Measurements from ENCODE around the gene CACNA1D.

Gene CACNA1D

DNA sequence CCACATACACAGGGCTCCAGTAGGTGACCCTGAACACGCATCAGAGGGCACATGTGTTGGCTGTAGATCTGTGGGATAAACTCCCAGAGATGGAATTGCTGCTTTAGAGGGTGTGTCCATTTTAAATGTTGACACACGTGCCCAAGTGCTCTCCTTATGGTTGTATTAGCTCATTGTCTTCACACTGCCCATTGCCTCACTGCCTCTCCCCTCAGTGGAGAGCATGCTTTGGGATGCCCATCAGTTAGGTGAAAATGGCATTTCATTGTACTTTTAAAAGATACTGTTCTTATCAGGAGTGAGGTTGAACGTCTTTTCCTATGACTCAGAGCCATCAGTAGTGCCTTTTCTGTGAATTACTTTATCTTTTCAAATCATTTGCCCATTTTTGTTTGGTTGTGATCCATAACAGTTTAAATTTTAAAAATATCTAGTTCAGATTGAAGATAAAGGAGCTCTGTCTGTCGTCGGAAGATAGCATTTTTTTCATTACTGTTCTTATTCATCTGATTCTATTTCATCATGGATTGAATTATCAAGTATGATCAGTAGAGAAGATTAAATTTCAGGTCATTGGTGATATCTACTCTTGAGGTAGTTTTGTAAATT, 231.1 kb downstream of the CACNA1D start:
- no peak overlapping the region for H4K91ac ChIP-seq (ENCODE audit: low read length)
- H2BK120ac ChIP-seq (ENCODE audit: low read depth, low read length): no peak overlapping the region
- H2BK12ac ChIP-seq (ENCODE audit: low read length in 2 of 2): no peak overlapping the region
- peaks cover 2% of the 10 kb centered on the region for H3K4me1 ChIP-seq (ENCODE audit: control insufficient read depth, insufficient read depth, low read depth, low read length)
- H3K79me1 ChIP-seq (replicated peaks; ENCODE audit: low read length, poor library complexity, severe bottlenecking): no peaks in the 10 kb centered on the region
- no peak overlapping the region for H3K4me3 ChIP-seq (ENCODE audit: insufficient read depth in 1 of 2, low read depth in 1 of 2, low read length in 2 of 2)
- no peak for DNase-seq
- no peak overlapping the region for H3K27ac ChIP-seq (ENCODE audit: low read length, poor library complexity, severe bottlenecking)
- H3K14ac ChIP-seq (ENCODE audit: low read length in 2 of 2): no peak overlapping the region
- 62% methylated on average over 1 of the region's 5 CpGs for whole genome bisulfite sequencing
- no peak overlapping the region for H3K23ac ChIP-seq (ENCODE audit: low read length in 2 of 2)
- peaks cover 4 to 6% of the 10 kb centered on the region in 2 experiments for H3K27me3 ChIP-seq (ENCODE audit: control insufficient read depth in 1 of 2, insufficient read depth in 1 of 2, low read length in 2 of 2)
- H2BK5ac ChIP-seq (ENCODE audit: low read depth, low read length, poor library complexity, severe bottlenecking): no peak overlapping the region
- H2AK5ac ChIP-seq (ENCODE audit: low read length, severe bottlenecking): no peak overlapping the region
- no peak overlapping the region for H3K4ac ChIP-seq (ENCODE audit: low read depth in 1 of 2, low read length in 2 of 2)
- H3K36me3 ChIP-seq (ENCODE audit: control insufficient read depth in 1 of 2, insufficient read depth in 2 of 2, low read depth in 1 of 2, low read length in 2 of 2): no peaks in the 10 kb centered on the region
- no peak overlapping the region for H3K9ac ChIP-seq (ENCODE audit: low read length)
- no peak overlapping the region for H3K18ac ChIP-seq (ENCODE audit: low read depth in 1 of 2, low read length in 2 of 2)
- H3K9me3 ChIP-seq (ENCODE audit: control insufficient read depth, low read length): no peaks in the 10 kb centered on the region
- H3K4me2 ChIP-seq (ENCODE audit: low read length, poor library complexity, severe bottlenecking): no peak overlapping the region
- H2AFZ ChIP-seq (ENCODE audit: low read depth, low read length): no peak overlapping the region
- H4K8ac ChIP-seq (ENCODE audit: low read length): no peak overlapping the region
- H2BK15ac ChIP-seq (ENCODE audit: low read depth, poor library complexity, severe bottlenecking): no peak overlapping the region

DNA sequence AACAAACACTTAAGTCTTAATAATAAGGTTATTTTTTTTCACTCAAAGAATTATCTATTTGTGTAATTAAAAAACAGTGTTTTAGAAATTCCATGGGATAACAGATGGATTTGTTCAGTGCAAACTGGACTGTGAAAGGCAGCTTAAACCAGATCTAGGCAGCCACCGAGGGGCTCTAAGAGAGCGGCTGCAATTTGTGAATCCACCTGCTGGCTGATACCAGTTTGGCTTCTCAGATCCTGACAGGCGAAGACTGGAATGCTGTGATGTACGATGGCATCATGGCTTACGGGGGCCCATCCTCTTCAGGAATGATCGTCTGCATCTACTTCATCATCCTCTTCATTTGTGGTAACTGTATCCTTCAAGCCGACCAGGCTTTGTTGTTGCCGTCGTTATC, 232.2 kb downstream of the CACNA1D start:
- Histone ChIP-seq H4K91ac (ENCODE audit: low read length) (no peak overlapping the region), H2BK120ac (ENCODE audit: low read depth, low read length) (no peak overlapping the region), H3K79me1 (replicated peaks; ENCODE audit: low read length, poor library complexity, severe bottlenecking) (no peaks in the 10 kb centered on the region), H3K18ac (ENCODE audit: low read depth in 1 of 2, low read length in 2 of 2) (no peak overlapping the region), H3K9me3 (ENCODE audit: control insufficient read depth, low read length) (no peaks in the 10 kb centered on the region), H3K9ac (ENCODE audit: low read length) (no peak overlapping the region), H3K36me3 (ENCODE audit: control insufficient read depth in 1 of 2, insufficient read depth in 2 of 2, low read depth in 1 of 2, low read length in 2 of 2) (no peaks in the 10 kb centered on the region), H3K4ac (ENCODE audit: low read depth in 1 of 2, low read length in 2 of 2) (no peak overlapping the region), H2AFZ (ENCODE audit: low read depth, low read length) (no peak overlapping the region), H4K8ac (ENCODE audit: low read length) (no peak overlapping the region), H2BK15ac (ENCODE audit: low read depth, poor library complexity, severe bottlenecking) (no peak overlapping the region), H2BK12ac (ENCODE audit: low read length in 2 of 2) (no peak overlapping the region), H3K14ac (ENCODE audit: low read length in 2 of 2) (no peak overlapping the region), H3K27me3 (ENCODE audit: control insufficient read depth in 1 of 2, insufficient read depth in 1 of 2, low read length in 2 of 2) (peaks cover 6 to 7% of the 10 kb centered on the region in 2 experiments), H2BK5ac (ENCODE audit: low read depth, low read length, poor library complexity, severe bottlenecking) (no peak overlapping the region), H2AK5ac (ENCODE audit: low read length, severe bottlenecking) (no peak overlapping the region), H3K27ac (ENCODE audit: low read length, poor library complexity, severe bottlenecking) (no peak overlapping the region), H3K4me1 (ENCODE audit: control insufficient read depth, insufficient read depth, low read depth, low read length) (no peaks in the 10 kb centered on the region), H3K4me2 (ENCODE audit: low read length, poor library complexity, severe bottlenecking) (no peak overlapping the region), H3K4me3 (ENCODE audit: insufficient read depth in 1 of 2, low read depth in 1 of 2, low read length in 2 of 2) (no peak overlapping the region), H3K23ac (ENCODE audit: low read length in 2 of 2) (no peak overlapping the region)
- 96% methylated on average over 6 of the region's 9 CpGs for WGBS
- DNase-seq: no peak

DNA sequence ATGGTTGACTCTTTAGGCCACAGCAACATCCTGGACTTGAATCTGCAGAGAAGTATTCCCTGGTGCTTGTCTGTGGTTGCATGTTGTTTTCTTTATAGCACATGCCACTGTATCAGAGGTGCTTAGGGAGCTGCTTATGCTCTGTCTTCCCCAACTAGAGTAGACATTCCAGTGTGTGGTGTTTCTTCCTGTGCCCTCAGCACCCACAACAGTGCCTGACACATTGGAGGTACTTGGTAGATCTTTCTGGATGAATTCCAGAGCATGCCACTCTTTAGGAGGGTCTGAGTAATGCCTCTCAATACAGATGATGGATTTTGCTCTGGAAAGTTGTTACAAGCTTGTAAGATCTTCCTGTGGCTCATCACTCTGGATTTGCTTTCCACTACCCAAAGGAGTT, 234.2 kb downstream of the CACNA1D start:
- Histone ChIP-seq H3K18ac (ENCODE audit: low read depth in 1 of 2, low read length in 2 of 2) (no peak overlapping the region), H3K9ac (ENCODE audit: low read length) (no peak overlapping the region), H2BK12ac (ENCODE audit: low read length in 2 of 2) (no peak overlapping the region), H3K4me1 (ENCODE audit: control insufficient read depth, insufficient read depth, low read depth, low read length) (no peaks in the 10 kb centered on the region), H2AFZ (ENCODE audit: low read depth, low read length) (no peak overlapping the region), H3K4me3 (ENCODE audit: insufficient read depth in 1 of 2, low read depth in 1 of 2, low read length in 2 of 2) (no peak overlapping the region), H2BK5ac (ENCODE audit: low read depth, low read length, poor library complexity, severe bottlenecking) (no peak overlapping the region), H2BK15ac (ENCODE audit: low read depth, poor library complexity, severe bottlenecking) (no peak overlapping the region), H3K9me3 (ENCODE audit: control insufficient read depth, low read length) (no peaks in the 10 kb centered on the region), H4K91ac (ENCODE audit: low read length) (no peak overlapping the region), H3K4ac (ENCODE audit: low read depth in 1 of 2, low read length in 2 of 2) (no peak overlapping the region), H3K36me3 (ENCODE audit: control insufficient read depth in 1 of 2, insufficient read depth in 2 of 2, low read depth in 1 of 2, low read length in 2 of 2) (no peaks in the 10 kb centered on the region), H3K4me2 (ENCODE audit: low read length, poor library complexity, severe bottlenecking) (no peak overlapping the region), H3K23ac (ENCODE audit: low read length in 2 of 2) (no peak overlapping the region), H2AK5ac (ENCODE audit: low read length, severe bottlenecking) (no peak overlapping the region), H3K79me1 (replicated peaks; ENCODE audit: low read length, poor library complexity, severe bottlenecking) (no peaks in the 10 kb centered on the region), H4K8ac (ENCODE audit: low read length) (no peak overlapping the region), H3K27ac (ENCODE audit: low read length, poor library complexity, severe bottlenecking) (no peak overlapping the region), H3K27me3 (ENCODE audit: control insufficient read depth in 1 of 2, insufficient read depth in 1 of 2, low read length in 2 of 2) (peaks cover 6 to 10% of the 10 kb centered on the region in 2 experiments), H3K14ac (ENCODE audit: low read length in 2 of 2) (no peak overlapping the region), H2BK120ac (ENCODE audit: low read depth, low read length) (no peak overlapping the region)
- no peak for DNase-seq

DNA sequence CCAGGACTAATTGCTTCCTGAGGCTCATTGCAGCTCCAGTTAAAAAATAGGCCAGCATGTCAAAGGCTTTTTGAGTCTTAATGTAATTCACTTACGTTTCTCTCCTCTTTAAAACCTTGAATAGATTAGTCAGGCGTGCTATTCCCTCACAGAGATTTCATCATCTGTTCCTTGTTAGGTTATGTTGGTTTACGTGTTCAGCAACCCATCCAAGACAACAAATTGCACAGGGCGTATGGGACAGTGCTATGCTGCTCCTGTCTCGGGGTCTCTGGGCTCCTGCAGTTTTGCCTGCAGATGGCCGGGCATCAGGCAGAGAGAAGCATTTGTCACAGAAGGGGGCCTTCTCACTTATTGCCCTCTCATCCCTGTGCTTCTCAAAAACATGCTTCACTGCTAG, 234.7 kb downstream of the CACNA1D start:
- Histone ChIP-seq H2BK15ac (ENCODE audit: low read depth, poor library complexity, severe bottlenecking) (no peak overlapping the region), H4K8ac (ENCODE audit: low read length) (no peak overlapping the region), H2AFZ (ENCODE audit: low read depth, low read length) (no peak overlapping the region), H4K91ac (ENCODE audit: low read length) (no peak overlapping the region), H3K14ac (ENCODE audit: low read length in 2 of 2) (no peak overlapping the region), H3K4me3 (ENCODE audit: insufficient read depth in 1 of 2, low read depth in 1 of 2, low read length in 2 of 2) (no peak overlapping the region), H3K4me1 (ENCODE audit: control insufficient read depth, insufficient read depth, low read depth, low read length) (no peaks in the 10 kb centered on the region), H3K27me3 (ENCODE audit: control insufficient read depth in 1 of 2, insufficient read depth in 1 of 2, low read length in 2 of 2) (peaks cover 6 to 10% of the 10 kb centered on the region in 2 experiments), H3K79me1 (replicated peaks; ENCODE audit: low read length, poor library complexity, severe bottlenecking) (no peaks in the 10 kb centered on the region), H2BK5ac (ENCODE audit: low read depth, low read length, poor library complexity, severe bottlenecking) (no peak overlapping the region), H2BK12ac (ENCODE audit: low read length in 2 of 2) (no peak overlapping the region), H3K23ac (ENCODE audit: low read length in 2 of 2) (no peak overlapping the region), H3K4ac (ENCODE audit: low read depth in 1 of 2, low read length in 2 of 2) (no peak overlapping the region), H3K9ac (ENCODE audit: low read length) (no peak overlapping the region), H2BK120ac (ENCODE audit: low read depth, low read length) (no peak overlapping the region), H3K4me2 (ENCODE audit: low read length, poor library complexity, severe bottlenecking) (no peak overlapping the region), H3K27ac (ENCODE audit: low read length, poor library complexity, severe bottlenecking) (no peak overlapping the region), H3K36me3 (ENCODE audit: control insufficient read depth in 1 of 2, insufficient read depth in 2 of 2, low read depth in 1 of 2, low read length in 2 of 2) (no peaks in the 10 kb centered on the region), H2AK5ac (ENCODE audit: low read length, severe bottlenecking) (no peak overlapping the region), H3K18ac (ENCODE audit: low read depth in 1 of 2, low read length in 2 of 2) (no peak overlapping the region), H3K9me3 (ENCODE audit: control insufficient read depth, low read length) (no peaks in the 10 kb centered on the region)
- no peak for DNase-seq
- 79% methylated on average over 6 of the region's 6 CpGs for WGBS

Data from mesenchymal stem cell (in vitro differentiated cells and primary cell).